SK-N-MC (cell line): ENCODE results near the gene SART3.

ENCODE experiments used
- EZH2 ChIP-seq: fragments of 200-600 bp; sonication (generic); IDR thresholded peaks from one replicate; pipeline ENCODE4 v1.6.1; 2017; ENCODE audit warnings: antibody characterized with exemption
- POLR2AphosphoS5 ChIP-seq: IDR thresholded peaks from 2 replicates; pipeline ENCODE4 v1.6.1; 2012; ENCODE audit warnings: mild to moderate bottlenecking, low read depth, low read length, borderline replicate concordance

- no peak for TF ChIP-seq EZH2
- TF ChIP-seq POLR2AphosphoS5, result peak; percentile 77
Observed at GRCh38 chr12:108514973-108515814, 45.8 kb downstream of the SART3 start, which contains the start of gene FICD.
